Measurements from ENCODE around the gene MAK. TPM values are rescaled to one million over a fixed set of nuclear protein-coding genes. Genes with fewer than 3 reads are reported as not detected.
A peak's percentile ranks its signal among the peaks of the same experiment; 100 is the strongest.
"Not testable (repeated sequence)": the region's sequence is repeated elsewhere in the genome, so short reads cannot be mapped to it uniquely, and the experiment has no call there.

The MAK gene
- total RNA-seq, 1 experiment from 2014 or later = 0.07 TPM

GRCh38 chr6:10857259-10857658 is 18.9 kb upstream of the MAK start:
- ATAC-seq = no peak
- Mint-ChIP-seq H3K9me3 (peaks cover 33% of the 10 kb centered on the region), H3K36me3 (peaks cover 17% of the 10 kb centered on the region), H3K4me1 (peaks cover 4% of the 10 kb centered on the region), H3K4me3 (no peak overlapping the region), H3K27ac (no peak overlapping the region), H3K27me3 (ENCODE audit: low read depth) (peaks cover 7% of the 10 kb centered on the region)
- no peak for DNase-seq (ENCODE audit: low spot score)
- TF ChIP-seq, protein P1, sequence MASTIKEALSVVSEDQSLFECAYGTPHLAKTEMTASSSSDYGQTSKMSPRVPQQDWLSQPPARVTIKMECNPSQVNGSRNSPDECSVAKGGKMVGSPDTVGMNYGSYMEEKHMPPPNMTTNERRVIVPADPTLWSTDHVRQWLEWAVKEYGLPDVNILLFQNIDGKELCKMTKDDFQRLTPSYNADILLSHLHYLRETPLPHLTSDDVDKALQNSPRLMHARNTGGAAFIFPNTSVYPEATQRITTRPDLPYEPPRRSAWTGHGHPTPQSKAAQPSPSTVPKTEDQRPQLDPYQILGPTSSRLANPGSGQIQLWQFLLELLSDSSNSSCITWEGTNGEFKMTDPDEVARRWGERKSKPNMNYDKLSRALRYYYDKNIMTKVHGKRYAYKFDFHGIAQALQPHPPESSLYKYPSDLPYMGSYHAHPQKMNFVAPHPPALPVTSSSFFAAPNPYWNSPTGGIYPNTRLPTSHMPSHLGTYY (CRISPR knock-in tag; IDR thresholded peaks at IDR 0.05) = no peak
- TF ChIP-seq HMGA2 (CRISPR knock-in tag; IDR thresholded peaks at IDR 0.05) (no peak), PREB (CRISPR knock-in tag; IDR thresholded peaks at IDR 0.05; ENCODE audit: borderline replicate concordance) (no peak)
- ChIA-PET POLR2A (no interaction called here), CTCF (no interaction called here)

DNA sequence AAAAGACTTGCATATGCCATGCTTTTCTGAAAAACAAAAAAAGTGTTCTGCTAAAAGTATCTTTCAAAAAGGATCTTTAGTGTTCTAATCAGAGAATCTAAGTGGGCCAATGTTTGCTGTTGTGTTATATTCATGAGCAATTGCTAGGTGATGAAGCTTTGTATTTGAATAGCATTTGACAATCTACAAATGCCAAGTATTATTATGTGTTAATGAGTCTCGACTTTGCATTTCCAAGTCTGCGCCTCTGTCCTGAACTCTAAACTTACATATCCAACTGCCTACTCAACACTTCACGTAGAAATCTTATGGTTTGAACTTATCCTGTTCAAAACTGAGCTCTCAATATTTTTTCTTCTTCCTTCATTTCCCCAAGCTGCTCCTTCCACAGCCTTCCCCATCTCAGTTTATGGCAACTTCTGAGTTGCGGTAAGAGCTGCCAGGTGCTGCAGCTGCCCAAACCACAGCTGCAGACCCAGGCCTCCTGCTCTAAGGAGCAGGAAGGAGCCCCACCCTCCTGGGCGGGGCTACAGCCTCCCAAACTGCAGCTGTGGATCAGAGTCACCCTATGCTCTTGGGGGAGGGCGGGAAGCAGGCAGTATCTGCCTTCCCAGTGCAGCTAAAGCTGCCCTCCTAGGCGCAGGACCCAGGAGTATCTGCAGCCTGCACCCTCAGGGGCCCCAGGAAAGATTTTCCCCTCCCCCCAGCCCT is 16.7 kb upstream of the MAK start:
- Mint-ChIP-seq H3K9me3 (peaks cover 30% of the 10 kb centered on the region), H3K27ac (no peak overlapping the region), H3K4me3 (no peak overlapping the region), H3K36me3 (peaks cover 17% of the 10 kb centered on the region), H3K27me3 (ENCODE audit: low read depth) (peaks cover 7% of the 10 kb centered on the region), H3K4me1 (peaks cover 4% of the 10 kb centered on the region)
- ChIA-PET POLR2A (interaction anchor here (0.6 kb wide), 1 partner anchor 15 kb away, joined by 3 read pairs; no protein-coding TSS in a partner anchor), CTCF (interaction anchor here (0.8 to 1.5 kb wide), 2 partner anchors 19 to 32 kb away, joined by 3 to 4 read pairs; partner anchors contain the start of gene SYCP2L)
- no peak for DNase-seq (ENCODE audit: low spot score)
- ATAC-seq = peak; percentile 82
- no peak for TF ChIP-seq KAT7 (CRISPR knock-in tag; IDR thresholded peaks at IDR 0.05; ENCODE audit: borderline replicate concordance)
- no peak for TF ChIP-seq OVOL2 (CRISPR knock-in tag; IDR thresholded peaks at IDR 0.05; ENCODE audit: borderline replicate concordance)
- no peak for TF ChIP-seq ELF4 (CRISPR knock-in tag; IDR thresholded peaks at IDR 0.05; ENCODE audit: low read depth)
- no peak for TF ChIP-seq ZNF281 (CRISPR knock-in tag; IDR thresholded peaks at IDR 0.05)
- TF ChIP-seq ESRRA (CRISPR knock-in tag; IDR thresholded peaks at IDR 0.05; ENCODE audit: borderline replicate concordance) = no peak
- no peak for TF ChIP-seq PREB (CRISPR knock-in tag; IDR thresholded peaks at IDR 0.05; ENCODE audit: borderline replicate concordance)
- no peak for TF ChIP-seq PRRX2 (CRISPR knock-in tag; IDR thresholded peaks at IDR 0.05)
- no peak for TF ChIP-seq FOXP1 (CRISPR knock-in tag; IDR thresholded peaks at IDR 0.05; ENCODE audit: borderline replicate concordance)
- TF ChIP-seq NFATC4 (CRISPR knock-in tag; IDR thresholded peaks at IDR 0.05) = no peak

GRCh38 chr6:10853849-10854300 is 15.5 kb upstream of the MAK start:
- DNase-seq (ENCODE audit: low spot score); POLR2A ChIA-PET; H3K27ac Mint-ChIP-seq; H3K4me3 Mint-ChIP-seq; ATAC-seq; CTCF ChIA-PET; H3K4me1 Mint-ChIP-seq; H3K27me3 Mint-ChIP-seq (ENCODE audit: low read depth): not testable (repeated sequence)
- Mint-ChIP-seq H3K9me3 (peaks cover 30% of the 10 kb centered on the region), H3K36me3 (peaks cover 17% of the 10 kb centered on the region)

Data from WTC11 (cell line).